NCI-H187 (cell line): ENCODE measurements around the gene ZNF724.
"Not testable (repeated sequence)": the region's sequence is repeated elsewhere in the genome, so short reads cannot be mapped to it uniquely, and the experiment has no call there.

Experiments used
- DNase-seq, 2 experiments: peaks; one replicate each; lab custom pipeline; 2025; lab: John Stamatoyannopoulos, UW

Gene ZNF724

GRCh38 chr19:23249911-23250649, at the start of gene ZNF724:
ZNF724 (minus strand) TSS chr19:23250394; CDS start chr19:23250242, 152 bp downstream.
- DNase-seq = peak; percentile 60 to 86

GRCh38 chr19:23294141-23294540, 43.9 kb upstream of the ZNF724 start:
- no peak for DNase-seq

DNA sequence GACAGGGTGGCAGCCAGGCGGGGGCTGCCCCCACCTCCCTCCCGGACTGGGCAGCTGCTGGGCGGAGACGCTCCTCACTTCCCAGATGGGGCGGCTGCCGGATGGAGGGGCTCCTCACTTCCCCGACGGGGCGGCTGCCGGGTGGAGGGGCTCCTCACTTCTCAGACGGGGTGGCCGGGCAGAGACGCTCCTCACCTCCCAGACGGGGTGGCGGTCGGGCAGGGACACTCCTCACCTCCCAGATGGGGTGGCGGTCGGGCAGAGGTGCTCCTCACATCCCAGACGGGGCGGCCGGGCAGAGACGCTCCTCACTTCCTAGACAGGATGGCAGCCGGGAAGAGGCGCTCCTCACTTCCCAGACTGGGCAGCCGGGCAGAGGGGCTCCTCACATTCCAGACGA, 39.8 kb upstream of the ZNF724 start:
- DNase-seq = not testable (repeated sequence)

GRCh38 chr19:23287620-23288019, 37.4 kb upstream of the ZNF724 start:
- DNase-seq = no peak

GRCh38 chr19:23286477-23286876, 36.3 kb upstream of the ZNF724 start:
- DNase-seq = no peak

DNA sequence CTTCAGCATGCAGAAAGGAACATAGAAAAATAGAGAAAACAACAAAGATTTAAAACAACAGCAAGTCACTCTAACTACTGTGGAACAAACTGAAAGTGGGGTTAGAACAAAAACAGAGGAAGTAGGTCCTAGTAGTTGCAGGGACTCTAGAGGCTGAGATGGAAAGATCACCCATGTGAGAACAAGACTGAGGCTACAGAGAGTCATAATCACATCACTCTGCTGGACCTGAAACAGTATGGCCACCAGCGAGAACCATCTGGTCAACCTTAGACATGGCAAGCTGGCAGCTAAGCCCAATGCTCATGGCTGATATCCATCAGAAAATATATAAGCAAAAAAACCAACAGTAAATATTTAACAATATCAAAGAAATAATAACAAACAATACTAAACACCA, 35.8 kb upstream of the ZNF724 start:
- DNase-seq = no peak

DNA sequence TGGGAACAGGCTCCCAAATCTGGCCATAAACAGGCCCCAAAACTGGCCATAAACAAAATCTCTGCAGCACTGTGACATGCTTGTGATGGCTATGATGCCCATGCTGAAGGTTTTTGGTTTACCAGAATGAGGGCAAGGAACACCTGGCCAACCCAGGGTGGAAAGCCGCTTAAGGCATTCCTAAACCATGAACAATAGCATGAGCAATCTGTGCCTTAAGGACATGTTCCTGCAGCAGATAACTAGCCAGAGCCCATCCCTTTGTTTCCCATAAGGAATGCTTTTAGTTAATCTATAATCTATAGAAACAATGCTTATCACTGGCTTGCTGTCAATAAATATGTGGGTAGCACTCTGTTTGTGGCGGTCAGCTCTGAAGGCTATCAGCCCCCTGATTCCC, 35.1 kb upstream of the ZNF724 start:
- DNase-seq = not testable (repeated sequence)

GRCh38 chr19:23283925-23284324, 33.7 kb upstream of the ZNF724 start:
- no peak for DNase-seq

- no peak for DNase-seq
Measured at GRCh38 chr19:23281663-23282276, 31.6 kb upstream of the ZNF724 start.

- DNase-seq = not testable (repeated sequence)
Measured at GRCh38 chr19:23278118-23278517, 27.9 kb upstream of the ZNF724 start.

DNA sequence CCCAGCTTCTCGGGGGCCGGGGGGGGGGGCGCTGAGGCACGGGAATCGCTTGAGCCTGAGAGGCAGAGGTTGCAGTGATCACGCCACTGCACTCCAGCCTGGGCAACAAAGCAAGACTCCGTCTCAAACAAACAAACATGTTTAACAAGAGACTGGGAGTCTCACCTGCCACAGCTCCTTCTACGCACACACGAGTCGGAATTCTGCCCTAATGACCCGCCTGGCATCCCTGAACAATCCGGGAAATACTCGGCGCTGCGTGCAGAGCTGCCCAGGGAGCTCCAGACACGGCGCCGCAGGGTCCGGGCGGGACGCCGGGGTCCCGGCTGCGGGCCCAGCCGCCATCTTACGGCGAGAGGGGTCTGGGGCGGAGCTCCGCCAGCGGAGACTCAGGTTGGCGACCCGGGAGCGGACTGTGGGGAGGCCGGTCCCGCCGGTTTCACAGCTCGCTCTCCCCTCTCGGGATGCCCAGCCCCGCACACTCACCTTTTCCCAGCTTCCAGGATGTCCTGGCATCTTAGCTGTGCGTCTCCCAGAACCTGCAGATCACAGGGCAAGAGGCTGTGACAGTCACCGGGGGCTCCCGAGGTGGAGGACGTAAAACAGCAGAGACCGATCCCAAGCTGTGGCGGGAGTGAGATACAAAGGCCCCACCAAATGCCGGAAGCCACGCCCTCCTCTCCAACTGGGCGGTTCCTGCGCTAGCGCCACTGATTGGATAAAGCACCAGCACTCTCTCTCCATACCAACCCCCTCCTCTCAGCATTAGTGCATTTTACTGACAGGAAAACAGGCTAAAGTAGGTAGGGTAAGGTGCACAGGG, 23.6 kb upstream of the ZNF724 start:
- DNase-seq = peak; percentile 57 to 70

GRCh38 chr19:23273022-23273589, 22.9 kb upstream of the ZNF724 start:
- DNase-seq = no peak

- no peak for DNase-seq
Measured at GRCh38 chr19:23263870-23264590, 13.8 kb upstream of the ZNF724 start.

GRCh38 chr19:23263396-23263795, 13.2 kb upstream of the ZNF724 start:
- no peak for DNase-seq

GRCh38 chr19:23262920-23263319, 12.7 kb upstream of the ZNF724 start:
- no peak for DNase-seq

DNA sequence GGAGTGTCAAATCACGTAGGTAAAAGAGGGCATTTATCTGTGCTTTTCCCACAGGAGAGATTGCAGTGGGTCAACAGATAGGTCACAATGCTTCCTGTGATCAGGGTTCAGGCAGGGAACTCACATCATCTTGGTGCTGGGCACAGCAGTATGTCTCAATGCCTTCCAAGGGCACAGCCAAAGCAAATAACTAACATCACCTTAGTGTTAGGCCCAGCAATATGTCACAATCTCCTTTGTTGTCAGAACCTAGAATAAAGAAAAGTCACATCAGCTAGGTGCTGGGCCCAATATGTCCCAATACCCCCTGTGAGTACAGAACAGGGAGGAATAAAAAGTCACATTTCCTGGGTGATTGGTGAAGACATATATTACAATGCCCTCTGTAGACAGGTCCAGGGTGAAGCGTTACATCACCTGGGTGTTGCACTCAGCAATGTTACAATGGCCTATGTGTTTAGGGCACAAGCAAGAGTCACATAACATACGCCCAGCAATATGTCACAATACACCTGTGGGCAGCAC, 11.4 kb upstream of the ZNF724 start:
- DNase-seq = no peak

- DNase-seq = no peak
Measured at GRCh38 chr19:23260956-23261355, 10.8 kb upstream of the ZNF724 start.

GRCh38 chr19:23259961-23260360, 9.8 kb upstream of the ZNF724 start:
- DNase-seq = no peak

DNA sequence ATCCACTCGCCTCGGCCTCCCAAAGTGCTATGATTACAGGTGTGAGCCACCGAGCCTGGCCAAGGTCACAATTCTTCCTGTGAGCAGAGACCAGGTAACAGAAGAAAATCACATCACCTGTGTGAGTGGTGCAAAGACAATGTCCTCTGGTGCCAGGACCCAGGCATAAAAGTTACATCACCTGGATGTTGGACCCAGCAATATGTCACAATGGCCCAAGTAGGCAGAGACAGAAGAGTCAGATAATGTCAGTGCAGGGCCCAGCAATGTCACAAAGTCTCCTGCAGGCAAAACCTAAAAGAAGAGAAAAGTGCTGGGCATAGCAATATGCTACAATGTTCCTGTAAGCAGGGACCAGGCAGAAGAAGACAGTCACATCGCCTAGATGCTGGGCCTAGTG, 5.5 kb upstream of the ZNF724 start:
- no peak for DNase-seq

- no peak for DNase-seq
Measured at GRCh38 chr19:23254141-23254910, 4.1 kb upstream of the ZNF724 start.

DNA sequence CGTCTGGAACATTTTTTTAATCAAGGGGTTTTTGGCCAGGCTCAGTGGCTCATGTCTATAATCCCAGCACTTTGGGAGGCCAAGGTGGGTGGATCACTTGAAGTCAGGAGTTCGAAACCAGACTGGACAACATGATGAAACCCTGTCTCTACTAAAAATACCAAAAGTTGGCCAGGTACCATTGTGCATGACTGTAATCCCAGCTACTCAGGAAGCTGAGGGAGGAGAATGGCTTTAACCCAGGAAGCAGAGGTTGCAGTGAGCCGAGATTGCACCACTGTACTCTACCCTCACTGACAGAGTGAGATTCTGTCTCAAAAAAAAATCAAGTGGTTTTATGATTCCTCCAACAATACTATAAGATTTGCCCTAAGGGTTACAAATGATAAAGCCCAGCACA, 3.1 kb upstream of the ZNF724 start:
- not testable (repeated sequence) for DNase-seq
